GM04504 (cell line): ENCODE results near the gene SPRR5.

Source experiments
- DNase-seq: peaks from one replicate; pipeline ENCODE4 v3.0.0-alpha.2; 2012; ENCODE audit warnings: low read depth

SPRR5 gene

DNA sequence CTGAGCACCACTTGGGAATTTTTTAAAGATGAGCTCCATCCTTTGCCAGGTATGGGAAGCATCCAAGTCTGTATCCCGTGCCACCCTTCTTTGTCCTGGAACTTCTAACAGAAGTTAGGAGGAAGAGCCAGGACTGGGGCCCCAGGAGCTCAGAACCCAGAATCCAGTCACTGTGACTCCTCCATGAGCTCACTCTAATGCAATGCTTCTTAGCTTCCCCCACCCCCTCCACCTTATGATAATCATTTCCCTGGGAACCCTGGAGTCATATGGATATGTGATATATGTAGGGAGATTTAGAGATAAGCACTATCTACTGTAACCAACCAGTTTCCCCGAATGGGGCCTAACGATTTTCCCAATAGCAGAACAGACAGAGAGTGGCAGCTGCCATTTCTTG is 758 bp upstream of the SPRR5 start:
- DNase-seq, result no peak

DNA sequence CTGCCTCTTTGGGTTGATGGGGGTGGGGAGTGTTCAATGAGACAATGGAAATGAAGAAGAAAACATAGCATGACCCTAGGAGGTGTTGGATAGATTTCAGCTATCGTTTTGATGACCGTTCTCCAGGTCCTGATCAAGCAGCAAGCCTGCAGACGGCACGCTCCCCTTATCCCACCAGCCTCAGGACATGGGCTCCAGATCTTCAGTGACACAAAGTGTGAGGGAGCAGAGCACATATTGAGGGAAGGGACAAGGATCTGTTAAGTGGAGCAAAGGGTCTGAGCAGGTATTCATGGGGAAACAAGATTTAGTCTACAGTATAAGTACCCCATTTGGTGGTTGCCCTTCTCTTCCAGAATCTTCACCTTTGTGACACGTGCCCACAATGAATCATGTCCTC is 4.7 kb downstream of the SPRR5 start:
- DNase-seq, result no peak

DNA sequence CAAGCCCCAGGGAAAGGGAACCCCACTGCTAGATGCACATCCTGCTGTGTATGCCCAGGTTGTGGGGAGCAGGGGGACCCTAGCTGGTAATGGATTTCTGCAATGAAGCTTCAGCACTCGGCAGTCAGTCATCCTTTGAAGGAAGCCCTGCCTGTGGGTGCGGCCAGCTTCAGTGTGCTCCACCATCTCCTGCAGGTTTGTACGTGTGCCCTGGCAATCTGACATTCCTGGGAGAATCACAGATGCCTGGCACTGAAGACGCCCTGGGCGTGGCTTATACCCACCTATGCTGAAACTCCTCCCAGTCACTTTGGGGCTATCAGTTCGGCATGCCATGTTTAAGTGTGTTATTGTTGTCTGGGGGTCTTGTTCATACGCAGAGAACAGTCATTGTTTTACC is 6.8 kb downstream of the SPRR5 start:
- DNase-seq, result no peak

DNA sequence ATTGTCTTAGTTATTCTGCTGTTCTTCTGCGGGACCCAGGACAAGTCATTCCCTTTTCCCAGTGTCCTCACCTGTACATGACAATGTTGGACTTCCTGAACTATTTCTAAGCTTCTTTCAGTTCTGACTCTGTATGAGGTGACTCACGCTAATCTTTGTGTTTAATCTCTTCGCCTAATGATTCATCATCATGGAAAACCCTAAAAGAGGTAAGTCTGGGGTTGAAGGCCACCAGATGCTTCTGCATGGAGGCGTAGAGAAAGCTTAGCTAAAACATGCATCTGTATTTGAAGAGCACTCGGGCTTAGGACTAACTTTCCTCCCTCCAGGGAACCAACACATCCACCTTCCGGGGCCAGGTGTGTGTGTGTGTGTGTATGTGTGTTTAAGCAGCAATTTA is 7.4 kb downstream of the SPRR5 start:
- DNase-seq, result no peak

DNA sequence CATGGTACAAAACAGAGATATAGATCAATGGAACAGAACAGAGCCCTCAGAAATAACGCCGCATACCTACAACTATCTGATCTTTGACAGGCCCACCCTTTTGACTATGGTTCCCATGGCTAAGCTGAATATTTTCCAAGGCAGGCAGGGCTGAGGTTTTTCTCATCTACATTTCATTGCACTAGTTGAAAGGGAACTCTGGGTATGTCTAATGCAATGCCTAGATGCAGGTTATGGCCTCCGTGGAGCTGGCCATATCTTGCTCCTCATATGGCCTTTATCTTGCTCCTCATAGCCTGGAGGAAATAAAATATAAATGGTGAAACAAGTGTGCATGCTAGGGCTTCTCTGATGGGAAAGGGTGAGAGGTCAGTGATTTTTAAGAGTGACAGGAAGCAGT is 10.6 kb downstream of the SPRR5 start:
- DNase-seq, result no peak

DNA sequence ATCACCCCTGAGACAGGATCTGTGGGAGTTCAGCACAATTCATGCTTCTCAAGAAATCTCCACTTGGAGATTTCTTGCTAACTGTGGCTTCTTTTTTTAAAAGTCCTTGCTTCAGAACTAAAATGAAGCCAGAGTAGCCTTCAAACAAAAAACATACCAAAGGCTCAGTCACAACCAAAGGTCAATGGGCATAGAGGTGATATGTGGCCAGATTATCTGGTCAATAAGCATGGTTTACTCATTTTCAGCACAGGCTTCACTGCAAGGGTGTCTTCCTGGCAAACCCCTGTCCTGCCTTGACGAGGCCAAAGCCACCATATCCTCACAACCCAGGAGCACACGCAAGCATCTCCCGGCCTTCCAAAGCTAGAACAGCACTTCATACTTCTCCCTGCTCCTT is 12.3 kb downstream of the SPRR5 start:
- DNase-seq, result no peak

DNA sequence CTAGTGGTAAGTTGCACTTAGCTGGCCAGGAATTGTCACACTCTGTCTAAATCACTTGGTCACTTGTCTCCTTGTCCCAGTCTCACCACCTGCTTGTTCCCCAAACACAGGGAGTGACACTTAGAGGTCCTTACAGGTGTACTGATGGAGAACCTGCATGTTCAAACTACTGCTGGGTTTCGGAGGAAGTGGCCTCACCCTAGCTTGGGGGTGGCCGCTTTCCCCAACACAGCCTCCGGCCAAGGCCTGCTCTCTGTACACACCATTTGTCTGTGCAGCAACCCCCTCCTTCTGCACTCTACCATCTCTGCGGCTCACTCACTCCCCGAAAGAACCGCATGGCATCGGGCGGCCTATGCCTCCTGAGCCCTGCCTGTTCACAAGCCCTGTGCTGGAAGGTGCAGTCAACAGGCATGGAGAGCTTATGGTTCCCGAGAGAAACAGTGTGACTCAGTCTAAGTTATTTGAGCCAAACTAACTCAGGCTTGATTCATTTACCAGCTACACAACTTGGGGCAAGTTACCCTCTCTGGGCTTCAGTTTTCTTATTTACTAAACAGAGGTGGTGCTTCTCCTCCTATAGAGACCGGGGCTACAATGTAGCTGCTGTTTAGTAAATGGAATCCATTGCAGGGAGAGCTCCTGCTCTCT is 12.9 kb downstream of the SPRR5 start:
- DNase-seq, result no peak

DNA sequence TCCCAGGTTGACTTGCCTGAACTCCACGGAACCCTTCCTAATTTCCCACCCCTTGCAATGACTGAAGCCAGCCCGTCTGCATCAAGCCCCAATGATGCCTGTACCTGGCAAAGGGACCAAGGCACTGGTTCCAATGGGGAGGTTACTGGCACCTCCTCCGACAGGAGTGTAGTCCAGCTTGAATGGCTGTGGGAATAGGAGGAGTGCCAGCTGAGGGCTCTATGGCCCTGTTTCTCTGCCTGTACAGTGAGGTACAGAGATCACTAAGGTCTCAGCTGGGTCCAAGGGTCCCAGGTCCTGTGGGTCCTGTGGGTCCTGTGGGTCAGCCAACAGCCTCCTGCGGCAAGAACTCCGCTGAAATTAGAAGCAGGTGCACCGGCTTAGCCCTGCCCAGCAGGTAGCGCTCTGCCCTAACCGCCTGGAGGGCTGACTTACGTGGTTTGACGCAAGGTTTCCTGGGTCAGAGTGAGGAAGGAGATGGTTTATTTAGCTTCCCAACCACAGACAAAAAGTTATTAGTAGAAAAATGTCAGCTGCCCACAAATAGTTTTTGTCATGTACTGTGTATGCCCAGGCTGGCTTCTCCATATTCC is 13.5 kb downstream of the SPRR5 start:
- no peak for DNase-seq

DNA sequence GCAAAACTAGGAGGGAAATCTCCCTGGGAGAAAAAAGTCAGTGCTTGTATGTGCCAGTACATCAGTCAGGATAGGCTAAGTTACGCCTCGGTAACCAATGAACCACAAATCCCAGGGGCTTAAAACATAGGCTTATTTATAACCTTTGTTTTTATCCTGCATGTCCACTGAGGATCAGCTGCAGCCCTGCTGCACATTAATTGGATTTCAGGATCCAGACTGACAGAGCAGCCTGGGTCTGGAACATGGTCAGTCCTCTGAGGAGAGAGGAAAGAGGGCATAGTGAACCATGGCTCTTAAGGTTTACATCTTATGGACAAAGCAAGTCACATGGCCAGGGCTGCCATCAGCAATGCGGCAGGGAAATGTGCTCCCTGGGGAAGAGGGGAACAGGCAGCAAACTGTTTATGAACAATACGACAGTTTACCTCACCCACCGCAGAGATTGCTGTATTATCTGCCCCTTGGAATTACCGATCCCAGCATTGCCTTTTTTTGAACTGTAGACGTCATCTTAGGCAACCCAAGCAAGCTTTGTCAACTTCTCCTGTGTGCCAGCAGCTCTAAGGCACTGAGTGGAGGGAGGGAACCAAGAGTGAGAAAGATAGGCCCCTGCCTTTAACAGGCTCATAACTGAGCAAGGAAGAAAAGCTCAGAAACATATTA is 14.4 kb downstream of the SPRR5 start:
- DNase-seq, result no peak

DNA sequence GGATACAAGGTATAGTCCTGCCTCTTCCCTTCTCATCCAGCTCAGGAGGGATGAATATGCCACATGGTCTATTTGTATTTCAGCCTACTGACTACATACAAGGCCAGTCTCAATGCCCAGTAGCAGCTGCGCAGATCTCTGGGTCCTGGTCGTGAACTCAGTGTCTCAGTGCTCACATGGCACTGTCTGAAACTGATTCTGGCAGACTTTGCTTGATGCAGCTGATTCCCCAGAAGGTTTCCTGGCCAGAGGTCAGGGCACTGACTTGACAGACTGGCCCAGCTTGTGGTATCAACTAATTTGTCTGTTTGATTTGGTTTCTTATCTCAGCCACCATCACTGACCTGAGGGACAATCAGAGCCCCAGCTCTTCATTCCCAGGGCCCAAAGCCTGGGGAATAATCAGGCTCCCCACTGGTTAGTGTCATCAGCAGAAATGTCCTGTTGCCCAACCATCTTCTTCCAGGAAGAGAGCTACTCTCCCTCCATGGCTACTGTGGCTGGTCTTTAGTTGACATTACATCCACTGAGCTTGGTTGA is 15.9 kb downstream of the SPRR5 start:
- DNase-seq, result no peak

DNA sequence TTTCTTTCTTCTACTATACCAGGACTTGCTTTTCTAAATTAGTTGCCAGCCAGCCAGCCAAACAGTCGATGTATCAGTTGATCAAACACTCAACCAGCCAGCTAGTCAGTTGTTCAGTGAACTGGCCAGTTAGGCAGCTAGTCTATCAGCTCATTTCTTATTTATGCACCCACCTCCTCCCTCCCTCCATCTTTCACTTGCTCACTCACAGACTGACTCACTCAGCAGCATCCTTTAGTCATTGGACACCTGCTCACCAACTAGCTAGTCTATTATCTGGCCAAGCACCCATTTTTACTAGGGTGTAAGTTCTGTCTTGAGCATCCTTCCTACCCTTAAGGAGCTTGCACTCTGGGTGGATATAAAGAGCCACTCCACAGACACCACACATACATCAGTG is 17.5 kb downstream of the SPRR5 start:
- no peak for DNase-seq

DNA sequence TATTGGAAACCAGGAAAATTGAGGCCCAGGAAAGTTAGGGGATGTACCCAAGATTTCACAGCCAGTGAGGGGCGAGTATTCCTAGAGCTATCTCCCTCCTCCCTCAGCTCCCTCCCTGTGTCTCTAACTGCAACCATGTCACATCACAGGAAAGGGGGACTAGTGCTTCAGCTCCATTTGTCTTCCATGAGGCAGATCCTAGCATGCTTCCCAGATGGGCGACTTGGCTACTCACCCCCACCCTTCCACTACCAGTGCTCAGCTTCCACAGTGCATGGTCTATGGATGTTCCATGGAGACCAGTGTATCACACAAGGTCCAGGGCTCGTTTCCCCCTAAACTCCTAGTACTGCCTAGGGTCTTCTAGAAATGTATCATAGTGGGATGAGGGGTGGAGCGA is 18.8 kb downstream of the SPRR5 start:
- no peak for DNase-seq

DNA sequence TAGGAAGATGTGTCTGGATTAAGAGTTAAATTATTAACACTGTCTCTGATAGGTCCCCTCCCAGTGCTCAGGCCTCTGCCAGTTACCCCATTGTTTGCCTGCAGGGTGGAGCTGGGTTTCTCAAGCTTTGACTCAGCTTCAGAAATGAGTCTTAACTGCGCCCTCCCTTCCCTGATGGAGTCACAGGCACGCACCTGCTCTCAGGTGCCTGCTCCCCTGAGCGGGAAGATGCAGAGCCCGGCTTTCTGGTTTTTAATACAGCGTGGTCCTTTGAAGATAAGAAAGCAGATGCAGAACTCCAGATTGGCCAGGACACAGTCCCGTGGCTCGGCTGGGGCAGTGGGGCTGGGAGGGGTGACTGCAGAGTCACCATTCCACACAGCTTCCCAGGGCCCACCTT is 20.2 kb downstream of the SPRR5 start:
- DNase-seq, result no peak

DNA sequence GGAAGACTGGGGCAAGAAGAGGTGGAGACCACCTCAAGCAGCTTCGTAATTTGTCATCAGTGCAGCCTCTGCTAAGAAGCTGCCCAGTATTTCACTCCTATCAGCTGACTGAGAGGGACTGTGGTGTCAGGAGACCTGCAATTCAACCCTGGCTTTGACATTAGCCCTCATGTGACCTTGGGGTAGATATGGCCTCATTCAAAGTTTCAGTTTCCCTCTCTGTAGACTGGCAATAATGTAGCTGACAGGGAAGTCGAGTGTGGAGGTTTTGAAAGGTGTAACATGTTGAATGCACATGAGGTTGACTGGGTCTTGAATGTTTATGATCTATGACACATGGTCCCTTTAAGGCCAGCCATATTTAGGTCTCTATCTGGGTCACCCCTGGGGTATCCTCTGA is 21.2 kb downstream of the SPRR5 start:
- no peak for DNase-seq

DNA sequence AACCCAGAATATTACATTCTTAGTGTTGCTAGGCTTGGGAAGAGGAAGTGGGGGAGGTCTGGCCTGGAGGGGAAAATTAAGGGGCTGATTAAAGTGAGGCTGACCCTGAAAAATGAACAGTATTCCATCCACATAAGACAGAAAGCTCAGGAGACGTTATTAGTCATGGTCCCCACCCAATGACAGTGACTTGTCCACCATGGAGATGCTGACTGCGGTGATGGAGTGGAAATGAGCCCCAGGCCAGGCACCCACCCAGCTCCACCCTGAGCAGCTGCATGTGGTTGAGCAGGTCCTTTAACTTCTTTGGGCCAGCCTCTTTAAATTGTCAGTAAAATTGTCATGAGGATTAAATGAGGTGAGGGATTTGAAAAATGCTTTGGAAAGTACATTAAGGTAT is 22.0 kb downstream of the SPRR5 start:
- no peak for DNase-seq

DNA sequence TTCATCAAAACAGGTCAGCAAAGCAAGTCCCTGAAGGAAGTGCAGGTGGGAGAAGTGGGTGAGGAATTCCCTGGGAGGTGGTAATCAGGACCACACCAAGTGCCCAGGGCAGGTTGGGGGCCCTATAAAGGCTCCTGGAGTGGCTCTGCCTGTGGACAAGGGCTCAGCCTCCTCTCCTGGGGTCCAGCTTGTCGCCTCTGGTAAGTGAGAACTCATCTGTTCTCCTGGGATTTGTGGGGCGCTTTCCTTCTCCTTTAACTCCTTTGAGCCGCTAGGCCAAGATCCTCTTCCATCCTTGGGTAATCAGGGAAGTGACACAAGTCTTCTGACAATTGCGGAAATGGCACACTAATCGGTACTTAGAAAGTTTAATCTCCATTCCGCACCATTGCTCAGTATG is 23.5 kb downstream of the SPRR5 start, which contains the start of gene SPRR4:
Gene SPRR4, plus strand, starts transcription at position 154 of the 400 bp plus-strand sequence. CDS start 1,243 bp downstream, outside the sequence.
- DNase-seq, result no peak

DNA sequence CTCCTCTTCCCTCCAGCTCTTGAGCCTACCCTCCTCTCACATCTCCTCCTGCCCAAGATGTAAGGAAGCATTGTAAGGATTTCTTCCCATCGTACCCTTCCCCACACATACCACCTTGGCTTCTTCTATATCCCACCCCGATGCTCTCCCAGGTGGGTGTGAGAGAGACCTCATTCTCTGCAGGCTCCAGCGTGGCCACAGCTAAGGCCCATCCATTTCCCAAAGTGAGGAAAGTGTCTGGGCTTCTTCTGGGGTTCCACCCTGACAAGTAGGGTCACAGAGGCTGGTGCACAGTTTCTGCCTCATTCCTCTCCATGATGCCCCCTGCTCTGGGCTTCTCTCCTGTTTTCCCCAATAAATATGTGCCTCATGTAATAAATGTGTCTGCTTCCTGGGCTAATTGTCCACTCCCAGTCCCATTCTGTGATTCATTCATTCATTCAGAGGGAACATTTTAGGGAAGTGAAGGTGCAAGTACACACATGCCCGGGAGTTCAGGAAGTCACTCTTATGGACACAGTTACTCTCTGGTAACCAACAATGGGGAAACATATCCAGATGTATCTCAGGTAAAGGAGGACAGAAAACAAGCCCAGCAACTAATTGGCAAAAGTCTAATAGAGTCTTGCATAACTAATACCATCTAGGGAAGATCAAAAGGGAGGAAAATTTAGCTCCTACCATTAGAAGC is 25.3 kb downstream of the SPRR5 start:
- no peak for DNase-seq

DNA sequence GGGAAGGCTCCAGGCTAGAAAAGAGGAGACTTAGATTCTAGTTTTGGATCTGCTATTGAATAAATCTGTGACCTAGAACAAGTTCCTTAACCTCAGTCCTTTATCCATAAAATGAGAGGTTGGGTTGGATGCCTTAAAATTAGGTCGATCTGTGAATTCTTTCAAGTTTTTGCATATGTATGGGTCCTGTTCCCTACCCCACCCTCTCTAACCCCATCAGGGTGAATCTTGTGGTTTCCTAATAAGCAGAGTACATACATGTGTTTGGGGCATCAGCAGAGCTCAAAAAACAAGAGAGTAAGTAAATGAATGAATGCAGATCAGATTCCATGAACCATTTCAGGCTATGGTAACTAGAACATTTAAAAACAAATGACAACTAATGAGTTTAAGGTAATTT is 29.7 kb downstream of the SPRR5 start:
- no peak for DNase-seq

DNA sequence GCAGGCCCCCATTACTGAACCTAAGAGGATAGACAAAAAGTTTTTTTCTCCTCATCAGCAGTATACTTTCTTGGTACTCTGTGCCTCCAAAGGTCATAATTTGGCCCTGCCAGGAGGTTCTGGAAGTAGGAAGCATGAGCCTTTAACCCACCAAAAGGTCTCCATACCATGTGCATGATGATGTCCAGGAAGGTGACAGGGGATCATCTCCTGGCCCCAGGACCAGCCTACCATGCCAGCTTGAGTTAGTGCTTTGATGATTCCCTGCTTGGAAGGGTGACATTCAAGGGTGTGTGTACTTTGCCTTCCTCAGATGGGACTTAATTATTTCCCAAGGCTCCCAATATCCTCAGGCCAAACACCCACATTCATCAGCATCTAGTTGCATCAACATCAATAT is 30.6 kb downstream of the SPRR5 start:
- DNase-seq, result no peak

DNA sequence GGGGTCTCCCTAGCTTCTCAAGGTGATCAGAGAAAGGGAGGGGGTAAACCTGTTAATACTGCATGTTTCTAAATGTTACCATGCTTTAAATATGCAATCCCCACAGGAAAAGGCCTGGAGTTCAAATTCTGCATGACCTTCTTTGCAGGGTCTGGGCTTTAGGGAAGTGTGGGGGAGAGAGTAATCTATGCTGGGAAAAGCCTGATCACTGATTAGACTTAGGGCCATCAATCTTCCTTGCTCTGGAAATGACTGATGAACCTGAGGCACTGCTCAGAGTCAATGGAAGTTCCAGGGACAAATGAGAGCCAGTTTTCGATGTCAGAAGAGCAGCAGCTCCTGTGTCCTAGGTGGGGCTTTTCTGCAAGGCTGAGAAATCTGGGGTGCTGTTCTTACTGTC is 33.7 kb downstream of the SPRR5 start:
- no peak for DNase-seq

DNA sequence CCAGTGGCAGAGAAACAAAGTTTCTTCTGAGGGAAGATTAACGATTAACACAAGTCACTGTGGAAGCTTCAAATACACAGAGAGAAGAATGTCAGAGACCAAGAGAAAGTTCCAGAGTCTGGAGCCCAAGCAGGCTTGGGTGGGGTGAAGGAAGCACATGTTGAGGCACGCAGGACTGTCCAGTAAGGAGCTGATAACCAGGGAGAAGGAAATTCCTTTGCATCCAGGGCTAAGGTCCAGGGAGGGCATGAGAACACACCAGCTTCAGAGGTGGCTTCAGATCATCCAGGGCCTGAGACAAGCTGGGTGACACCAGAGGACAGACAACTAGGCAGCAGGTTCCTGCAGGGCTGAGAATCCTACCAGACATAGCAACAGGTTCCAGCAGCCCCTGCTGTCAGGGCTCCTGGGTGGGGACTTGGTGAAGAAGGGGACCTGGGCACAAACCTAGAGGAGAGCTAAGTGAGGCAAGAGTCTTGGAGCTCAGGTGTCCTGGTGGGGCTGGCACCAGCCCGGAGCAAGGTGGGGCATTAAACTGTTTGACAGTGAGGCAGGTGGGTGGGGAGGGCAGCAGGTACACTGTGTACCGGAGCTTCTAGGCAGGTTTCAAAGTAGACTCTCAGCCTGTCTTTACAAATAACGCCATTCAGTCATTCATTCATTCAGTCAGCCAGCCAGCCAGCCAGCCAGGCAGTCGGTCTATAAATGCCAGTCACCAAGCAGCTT is 34.3 kb downstream of the SPRR5 start:
- no peak for DNase-seq

DNA sequence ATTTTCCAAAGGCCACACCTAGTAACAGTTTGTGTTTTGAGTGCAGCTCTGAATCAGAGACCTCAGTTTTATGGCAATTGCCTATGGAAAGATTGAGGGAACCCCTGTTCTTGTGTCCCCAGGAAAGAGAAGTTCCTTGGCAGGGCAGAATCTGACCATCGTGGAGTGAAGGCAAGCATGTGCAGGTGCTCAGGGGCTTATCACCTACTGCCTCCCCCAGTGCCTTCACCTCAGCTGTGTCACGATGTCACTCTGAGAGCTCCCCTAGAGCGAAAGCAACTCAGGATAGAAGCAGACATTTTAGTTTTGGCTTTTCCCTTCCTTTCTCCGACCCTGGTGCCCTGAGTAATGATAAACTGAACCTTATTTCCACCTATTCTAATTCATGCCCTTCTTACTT is 35.1 kb downstream of the SPRR5 start:
- no peak for DNase-seq
